Right lobe of liver (tissue), 6 donors: ENCODE measurements around the gene PDXDC1. TPM values are rescaled to one million over a fixed set of nuclear protein-coding genes. Genes with fewer than 3 reads are reported as not detected.
"Not testable (repeated sequence)": the region's sequence is repeated elsewhere in the genome, so short reads cannot be mapped to it uniquely, and the experiment has no call there.

Source experiments
- ATAC-seq, 4 donors: fragments of 200-7000 bp; cut with Tn5 transposase; one replicate each; pipeline ENCODE4 v1.9.1; 2020; ENCODE audit warnings: mild to moderate bottlenecking in 4 of 4, moderate library complexity in 4 of 4
- DNase-seq, 3 donors: peaks; one replicate each; pipeline ENCODE4 v3.0.0-alpha.2; 2020
- H3K27ac ChIP-seq, 3 donors: fragments of 200-600 bp; one replicate each; pipeline ENCODE4 v1.8.0; 2022
- H3K27me3 ChIP-seq, 2 donors: fragments of 200-600 bp; one replicate each; pipeline ENCODE4 v1.8.0; 2022
- H3K36me3 ChIP-seq, 4 donors: fragments of 200-600 bp; sonication (generic) in 1 of 4; one replicate each; pipeline versions ENCODE4 v1.5.1 to v1.8.0; 2017 to 2022; ENCODE audit warnings: control low read depth in 1 of 4
- H3K4me1 ChIP-seq, 4 donors: fragments of 200-600 bp; sonication (generic) in 1 of 4; one replicate each; pipeline versions ENCODE4 v1.5.1 to v1.8.0; 2017 to 2022; ENCODE audit warnings: control low read depth in 1 of 4
- H3K4me3 ChIP-seq, 3 donors: fragments of 200-600 bp; one replicate each; pipeline ENCODE4 v1.8.0; 2022
- H3K9me3 ChIP-seq, 4 donors: fragments of 200-600 bp; sonication (generic) in 1 of 4; one replicate each; pipeline versions ENCODE4 v1.5.1 to v1.8.0; 2017 to 2022; ENCODE audit warnings: control low read depth in 1 of 4
- CTCF ChIP-seq, 4 donors: fragments of 200-600 bp in 3 of 4; fragments of 450-650 bp in 1 of 4; IDR thresholded peaks; one replicate each; pipeline versions ENCODE4 v1.5.1 to v1.8.0; 2016 to 2022; ENCODE audit warnings: antibody characterized with exemption in 4 of 4, mild to moderate bottlenecking in 2 of 4
- WGBS: methylation state at CpG from one replicate; pipeline ENCODE4 v1.1.6; 2018; ENCODE audit warnings: low coverage, low lambda C conversion rate; ENCODE audit not compliant: insufficient coverage; ENCODE audit errors: missing lambda C conversion rate; 5-methylcytosine and 5-hydroxymethylcytosine counted together
- intact Hi-C, 2 donors: fragments of 100-400 bp; cut with DNase I; formaldehyde crosslinking; loops; one replicate each; pipeline versions ENCODE4 v1.11.2 to v1.14.1; 2022
- total RNA-seq, 6 experiments: library from RNA; depleted of rRNA in 2 of 6; stranded (reverse); fragments of >200 nt in 2 of 6; fragmentation: NEBNext Ultra II Directional in 3 of 6; extraction: Animal tissue kit (Norgen Biotek cat#: 25700) in 3 of 6; gene quantifications; one replicate each; pipeline versions ENCODE4 v1.1.0 to v1.2.4, GENCODE V29; 2016 to 2023
- donor health status: DM: no; HTN: yes; CAD: no.
- donor health status: DM: no; HTN: no; CAD: no.
- donor health status: DM: no; HTN: no; CAD: no.
- donor health status: DM: no; HTN: yes; CAD: no.
- donor health status: DM: no; HTN: yes; CAD: no.

Gene PDXDC1
- total RNA-seq, 6 experiments from 2014 or later: 78.8 to 144 (median 111) TPM

DNA sequence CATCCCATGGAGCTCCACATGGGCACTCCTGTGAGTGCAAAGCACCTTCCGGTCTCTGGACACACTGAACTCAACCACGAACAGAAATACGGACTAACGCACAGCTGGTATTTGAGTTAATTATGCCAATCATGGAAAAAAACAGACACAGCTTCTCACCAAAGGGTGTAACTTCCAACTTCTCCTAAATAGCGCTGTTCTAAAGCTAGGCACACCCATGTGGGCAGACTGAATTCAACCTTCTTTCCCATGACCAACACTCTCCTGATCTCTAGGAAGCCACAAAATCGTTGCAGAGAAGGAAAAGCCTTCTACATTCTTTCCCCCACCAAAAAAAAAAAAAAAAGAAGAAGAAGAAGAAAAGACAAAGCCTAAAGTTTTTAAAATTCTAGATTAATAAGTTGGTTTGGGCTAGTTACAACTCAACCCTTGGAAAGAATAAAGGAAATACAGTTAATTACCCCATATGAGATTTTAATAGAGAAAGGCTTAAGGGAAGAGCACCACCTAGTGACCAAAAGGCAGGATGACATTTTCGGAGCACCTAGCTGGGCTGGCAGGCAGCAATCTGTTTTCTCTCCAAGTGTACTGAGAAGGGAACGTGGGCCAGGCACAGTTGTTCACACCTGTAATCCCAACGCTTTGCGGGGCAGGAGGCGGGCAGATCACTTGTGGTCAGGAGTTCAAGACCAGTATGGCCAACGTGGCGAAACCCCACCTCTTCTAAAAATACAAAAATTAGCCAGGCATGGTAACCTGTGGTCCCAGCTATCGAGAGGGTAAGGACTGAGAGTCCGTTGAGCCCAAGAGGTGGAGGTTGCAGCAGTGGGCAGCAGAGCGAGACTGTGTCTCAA lies 97.3 kb downstream of the PDXDC1 start:
- peak; percentile 95 to 100 (median 97) for ATAC-seq

DNA sequence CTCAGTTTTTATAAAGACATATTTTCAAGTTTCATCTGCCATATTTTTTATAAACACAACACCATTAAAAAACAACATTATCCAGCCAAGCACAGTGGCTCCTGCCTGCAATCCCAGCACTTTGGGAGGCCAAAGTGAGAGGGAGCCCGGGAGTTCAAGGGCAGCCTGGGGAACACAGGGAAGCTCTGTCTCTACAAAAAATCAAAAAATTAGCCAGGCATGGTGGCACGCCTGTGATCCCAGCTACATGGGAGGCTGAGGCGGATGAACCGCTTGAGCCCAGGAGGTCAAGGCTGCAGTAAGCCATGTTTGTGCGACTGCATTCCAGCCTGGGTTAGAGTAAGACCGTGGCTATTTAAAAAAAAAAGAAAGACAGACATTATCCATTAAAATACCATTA lies 98.3 kb downstream of the PDXDC1 start:
- no peak for TF ChIP-seq CTCF (IDR thresholded peaks at IDR 0.05)
- Histone ChIP-seq H3K27me3 (no peaks in the 10 kb centered on the region), H3K27ac (no peak overlapping the region), H3K9me3 (no peaks in the 10 kb centered on the region), H3K4me3 (no peak overlapping the region), H3K4me1 (no peaks in the 10 kb centered on the region), H3K36me3 (peaks cover 2 to 55% (median 26%) of the 10 kb centered on the region in 4 donors)
- ATAC-seq (no peak), DNase-seq (no peak)
- intact Hi-C loops: no loop called here
- WGBS: 58% methylated on average over 6 of the region's 6 CpGs

More for the DNA sequence above, 97.3 kb downstream of the PDXDC1 start:
- H3K36me3 ChIP-seq: peaks cover 2 to 56% (median 26%) of the 10 kb centered on the region in 4 donors
- H3K4me3 ChIP-seq, DNase-seq, H3K27ac ChIP-seq, H3K4me1 ChIP-seq, H3K27me3 ChIP-seq, intact Hi-C loops, H3K9me3 ChIP-seq: not testable (repeated sequence)
- peak in 2 of 4 donors; percentile 28 to 33 for TF ChIP-seq CTCF (IDR thresholded peaks at IDR 0.05)
- 33% methylated on average over 12 of the region's 16 CpGs for WGBS

- peaks cover 2 to 43% (median 19%) of the 10 kb centered on the region in 4 donors for H3K36me3 ChIP-seq
- DNase-seq, H3K4me1 ChIP-seq, intact Hi-C loops, H3K27me3 ChIP-seq, H3K27ac ChIP-seq, ATAC-seq, H3K9me3 ChIP-seq, H3K4me3 ChIP-seq: not testable (repeated sequence)
- 68% methylated on average over 2 of the region's 2 CpGs for WGBS
These were observed 101.3 kb downstream of the PDXDC1 start for GRCh38 chr16:15076161-15076560.

GRCh38 chr16:15080883-15081282 lies 106.1 kb downstream of the PDXDC1 start:
- ATAC-seq, H3K4me3 ChIP-seq, DNase-seq, H3K27ac ChIP-seq, H3K27me3 ChIP-seq, H3K4me1 ChIP-seq, intact Hi-C loops, H3K9me3 ChIP-seq: not testable (repeated sequence)
- H3K36me3 ChIP-seq: peaks cover 3 to 55% (median 16%) of the 10 kb centered on the region in 4 donors
- no CpG with 5 or more reads among the region's 1 CpG for WGBS

GRCh38 chr16:15082788-15083187 lies 108.0 kb downstream of the PDXDC1 start:
- DNase-seq, H3K4me3 ChIP-seq, ATAC-seq, H3K9me3 ChIP-seq, H3K27me3 ChIP-seq, intact Hi-C loops, H3K27ac ChIP-seq, H3K4me1 ChIP-seq: not testable (repeated sequence)
- H3K36me3 ChIP-seq: peaks cover 3 to 57% (median 11%) of the 10 kb centered on the region in 4 donors
- 78% methylated on average over 3 of the region's 3 CpGs for WGBS

DNA sequence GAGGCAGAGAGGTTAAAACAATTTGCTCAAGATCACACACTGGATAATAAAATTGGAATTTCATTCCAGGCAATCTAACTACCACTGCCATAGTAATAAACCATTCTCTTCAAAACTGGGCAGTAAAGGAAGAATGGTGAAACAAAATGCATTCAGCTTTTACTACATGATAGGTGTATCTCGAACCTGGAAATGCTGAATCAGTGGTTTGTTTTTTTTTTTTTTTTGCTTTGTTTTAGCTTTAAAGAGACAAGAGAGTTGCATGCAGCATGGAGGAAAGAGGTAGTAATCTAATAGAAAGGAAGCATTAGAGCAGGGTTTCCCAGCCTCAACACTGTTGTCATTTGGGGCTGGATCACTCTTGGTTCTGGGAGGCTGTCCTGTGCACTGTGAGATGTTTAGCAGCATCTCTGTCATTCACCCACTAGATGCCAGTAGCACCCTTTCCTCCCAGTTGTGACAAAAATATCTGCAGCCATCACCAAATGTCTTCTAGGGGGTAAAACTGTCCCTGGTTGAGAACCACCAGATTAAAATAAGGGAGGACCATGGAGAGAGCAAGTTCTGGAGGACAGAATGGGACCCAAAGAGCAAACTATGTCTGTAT lies 115.9 kb downstream of the PDXDC1 start:
- peaks cover 0 to 33% (median 3%) of the 10 kb centered on the region in 4 donors for H3K36me3 ChIP-seq
- WGBS: 35% methylated on average over 1 of the region's 1 CpG
- H3K9me3 ChIP-seq, ATAC-seq, intact Hi-C loops, DNase-seq, H3K4me3 ChIP-seq, H3K27me3 ChIP-seq, H3K4me1 ChIP-seq, H3K27ac ChIP-seq: not testable (repeated sequence)
- peak in 1 of 4 donors; percentile 9 for TF ChIP-seq CTCF (IDR thresholded peaks at IDR 0.05)

DNA sequence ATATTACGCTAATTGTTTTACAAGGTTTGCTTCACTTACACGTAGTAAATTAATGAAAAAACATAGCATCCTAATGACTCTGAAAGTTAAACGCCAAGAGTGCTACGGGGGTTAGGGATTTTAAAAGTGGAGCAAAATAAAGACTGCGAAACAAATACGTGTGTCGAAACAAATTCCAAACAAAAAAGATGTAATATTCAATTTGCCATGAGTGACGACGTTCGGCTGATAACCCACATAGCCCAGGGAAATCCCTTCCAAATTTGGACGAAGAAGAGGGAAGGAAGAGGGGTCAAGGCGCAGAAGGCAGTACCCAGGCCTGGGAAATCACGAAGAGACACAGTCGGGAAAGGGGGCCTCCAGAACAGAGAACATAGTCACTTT lies 118.7 kb downstream of the PDXDC1 start:
- peaks cover 0 to 17% (median 3%) of the 10 kb centered on the region in 4 donors for H3K36me3 ChIP-seq
- 5% methylated on average over 11 of the region's 14 CpGs for WGBS
- H3K9me3 ChIP-seq, H3K27me3 ChIP-seq, ATAC-seq, intact Hi-C loops, H3K4me1 ChIP-seq, DNase-seq: not testable (repeated sequence)
- peak overlapping the region; percentile 39 to 68 (median 63) for H3K4me3 ChIP-seq
- peak overlapping the region; percentile 70 to 81 (median 79) for H3K27ac ChIP-seq
